CD8-positive, alpha-beta memory T cell (primary cell): Measurements from ENCODE around the gene ME3. TPM values are rescaled to one million over a fixed set of nuclear protein-coding genes. Genes with fewer than 3 reads are reported as not detected.
"Not testable (repeated sequence)": the region's sequence is repeated elsewhere in the genome, so short reads cannot be mapped to it uniquely, and the experiment has no call there.

ENCODE experiments used
- CTCF ChIA-PET: fragments of 350-600 bp; sonication (Branson Sonifier 250); formaldehyde crosslinking; loops from one replicate; lab custom pipeline; 2021; ENCODE audit warnings: antibody characterized with exemption; lab: Charles Lee
- POLR2A ChIA-PET: fragments of 350-600 bp; sonication (Branson Sonifier 250); formaldehyde crosslinking; loops from one replicate; lab custom pipeline; 2021; ENCODE audit warnings: antibody characterized with exemption; lab: Charles Lee
- DNase-seq, 5 donors: peaks; one replicate each; pipeline versions ENCODE4 v3.0.0 to v3.0.0-alpha.2; 2020 to 2022; ENCODE audit warnings: mixed read lengths in 1 of 5
- H3K27ac ChIP-seq: one replicate; pipeline ENCODE4 v1.7.0; 2013; ENCODE audit warnings: low read depth, mild to moderate bottlenecking, low read length, moderate library complexity
- H3K27me3 ChIP-seq: 2 replicates; pipeline ENCODE4 v1.7.0; 2013; ENCODE audit warnings: low read length, mild to moderate bottlenecking; ENCODE audit not compliant: insufficient read depth, poor library complexity, severe bottlenecking
- H3K36me3 ChIP-seq: 2 replicates; pipeline ENCODE4 v1.7.0; 2013; ENCODE audit warnings: mild to moderate bottlenecking, low read length, moderate library complexity; ENCODE audit not compliant: insufficient read depth
- H3K4me1 ChIP-seq: 2 replicates; pipeline ENCODE4 v1.7.0; 2013; ENCODE audit warnings: mild to moderate bottlenecking, low read length, moderate library complexity; ENCODE audit not compliant: insufficient read depth
- H3K4me3 ChIP-seq: 2 replicates; pipeline ENCODE4 v1.7.0; 2013; ENCODE audit warnings: mild to moderate bottlenecking, low read length
- H3K9me3 ChIP-seq: 2 replicates; pipeline ENCODE4 v1.7.0; 2013; ENCODE audit warnings: mild to moderate bottlenecking, low read length
- H3K27ac Mint-ChIP-seq, 8 donors: one replicate each; pipeline ENCODE4 v1.8.0; 2020 to 2021; ENCODE audit warnings: mixed read lengths in 8 of 8, mild to moderate bottlenecking in 6 of 8, inconsistent platforms in 3 of 8, moderate library complexity in 3 of 8
- H3K27me3 Mint-ChIP-seq, 2 donors: one replicate each; pipeline ENCODE4 v1.8.0; 2020 to 2021; ENCODE audit warnings: mixed read lengths in 2 of 2, mild to moderate bottlenecking in 1 of 2, moderate library complexity in 1 of 2
- H3K36me3 Mint-ChIP-seq, 3 donors: one replicate each; pipeline ENCODE4 v1.8.0; 2020 to 2021; ENCODE audit warnings: mixed read lengths in 3 of 3, inconsistent platforms in 1 of 3, mild to moderate bottlenecking in 1 of 3
- H3K4me1 Mint-ChIP-seq, 3 donors: one replicate each; pipeline ENCODE4 v1.8.0; 2020 to 2021; ENCODE audit warnings: mixed read lengths in 3 of 3, inconsistent platforms in 1 of 3, mild to moderate bottlenecking in 1 of 3
- H3K4me3 Mint-ChIP-seq, 7 donors: one replicate each; pipeline ENCODE4 v1.8.0; 2020 to 2021; ENCODE audit warnings: mixed read lengths in 7 of 7, mild to moderate bottlenecking in 6 of 7, moderate library complexity in 4 of 7, inconsistent platforms in 2 of 7
- H3K9me3 Mint-ChIP-seq, 5 donors: one replicate each; pipeline ENCODE4 v1.8.0; 2020 to 2022; ENCODE audit warnings: mixed read lengths in 5 of 5, mild to moderate bottlenecking in 3 of 5, moderate library complexity in 2 of 5, inconsistent platforms in 1 of 5
- polyA plus RNA-seq: library from polyadenylated mRNA; unstranded; fragments of 300-500 nt; fragmentation: Illumina TruSeq; gene quantifications from one replicate; pipeline ENCODE4 v1.2.3, GENCODE V29; 2021
- total RNA-seq, 2 experiments: library from RNA; stranded (reverse); gene quantifications; one replicate each; pipeline ENCODE4 v1.2.3, GENCODE V29; 2021

ME3 gene
- total and polyA plus RNA-seq, 3 experiments from 2014 or later = 1.0 to 1.3 TPM; not detected in 1

GRCh38 chr11:86621854-86622253 lies 50.6 kb downstream of the ME3 start:
- Histone ChIP-seq H3K36me3 (no peaks in the 10 kb centered on the region), H3K27ac (no peak overlapping the region), H3K27me3 (no peaks in the 10 kb centered on the region), H3K4me1 (no peaks in the 10 kb centered on the region), H3K4me3 (no peak overlapping the region), H3K9me3 (no peaks in the 10 kb centered on the region)
- POLR2A ChIA-PET = no interaction called here
- Mint-ChIP-seq H3K4me3 (no peak overlapping the region), H3K9me3 (peaks cover 0 to 7% (median 2%) of the 10 kb centered on the region in 5 donors), H3K4me1 (no peaks in the 10 kb centered on the region), H3K27me3 (peaks cover 3 to 5% of the 10 kb centered on the region in 2 donors), H3K36me3 (no peaks in the 10 kb centered on the region), H3K27ac (no peak overlapping the region)
- DNase-seq = no peak
- CTCF ChIA-PET = no interaction called here

DNA sequence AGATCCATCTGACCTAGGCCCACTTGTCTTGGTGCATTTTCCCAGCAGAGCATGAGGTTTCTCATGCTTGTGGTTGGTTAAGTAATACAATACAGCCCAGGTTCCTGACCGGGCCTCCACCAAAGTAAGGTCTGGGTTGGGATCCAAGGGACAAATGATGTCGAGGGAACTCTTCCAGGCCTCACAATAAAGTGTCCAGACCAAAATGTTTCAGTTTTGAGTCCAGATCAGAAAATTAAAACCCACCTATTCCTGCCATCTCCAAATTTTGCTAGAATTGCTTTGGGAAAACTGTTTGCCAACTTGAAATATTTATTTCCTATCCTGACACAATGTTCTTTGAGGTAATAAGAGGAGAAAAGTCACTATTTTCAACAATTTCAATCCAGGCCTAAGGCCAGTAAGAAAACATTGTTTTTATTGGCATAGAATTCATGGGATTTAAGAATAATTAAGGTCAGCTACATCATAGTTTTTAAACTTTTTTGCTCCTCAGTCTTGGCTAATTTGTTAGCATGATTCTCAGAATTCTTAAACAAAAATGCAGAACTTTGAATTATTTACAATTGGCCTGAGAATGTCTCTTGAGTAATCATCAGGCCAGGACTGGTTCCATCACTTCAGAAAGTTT lies 51.4 kb downstream of the ME3 start:
- no peak overlapping the region for H3K27ac Mint-ChIP-seq
- H3K4me3 Mint-ChIP-seq = no peak overlapping the region
- peaks cover 4 to 7% of the 10 kb centered on the region in 2 donors for H3K27me3 Mint-ChIP-seq
- H3K36me3 Mint-ChIP-seq = peaks cover 0 to 3% (median 0%) of the 10 kb centered on the region in 3 donors
- DNase-seq = no peak
- H3K4me3 ChIP-seq = no peak overlapping the region
- no peaks in the 10 kb centered on the region for H3K4me1 Mint-ChIP-seq
- no peaks in the 10 kb centered on the region for H3K27me3 ChIP-seq
- no peak overlapping the region for H3K27ac ChIP-seq
- H3K9me3 Mint-ChIP-seq = peaks cover 0 to 7% (median 3%) of the 10 kb centered on the region in 5 donors
- H3K36me3 ChIP-seq = no peaks in the 10 kb centered on the region
- POLR2A ChIA-PET = no interaction called here
- H3K9me3 ChIP-seq = no peaks in the 10 kb centered on the region
- CTCF ChIA-PET = no interaction called here
- no peaks in the 10 kb centered on the region for H3K4me1 ChIP-seq

- H3K36me3 ChIP-seq, H3K27me3 ChIP-seq, H3K4me1 Mint-ChIP-seq, H3K27me3 Mint-ChIP-seq, H3K4me3 Mint-ChIP-seq, H3K9me3 ChIP-seq, H3K4me1 ChIP-seq, H3K4me3 ChIP-seq, POLR2A ChIA-PET, H3K27ac ChIP-seq, DNase-seq, H3K27ac Mint-ChIP-seq, H3K36me3 Mint-ChIP-seq: not testable (repeated sequence)
- H3K9me3 Mint-ChIP-seq = peaks cover 2 to 11% (median 5%) of the 10 kb centered on the region in 5 donors
- CTCF ChIA-PET = interaction anchor here (1.6 kb wide), 1 partner anchor 11 kb away, joined by 3 read pairs; no protein-coding TSS in a partner anchor
Observed at GRCh38 chr11:86619428-86619827, 53.0 kb downstream of the ME3 start.

- no peaks in the 10 kb centered on the region for H3K4me1 ChIP-seq
- H3K4me3 ChIP-seq = no peak overlapping the region
- H3K27me3 ChIP-seq = no peaks in the 10 kb centered on the region
- Mint-ChIP-seq H3K4me1 (no peaks in the 10 kb centered on the region), H3K4me3 (no peak overlapping the region), H3K36me3 (peaks cover 0 to 3% (median 0%) of the 10 kb centered on the region in 3 donors), H3K9me3 (peaks cover 2 to 12% (median 5%) of the 10 kb centered on the region in 5 donors), H3K27me3 (peaks cover 1 to 4% of the 10 kb centered on the region in 2 donors), H3K27ac (no peak overlapping the region)
- no peaks in the 10 kb centered on the region for H3K9me3 ChIP-seq
- ChIA-PET POLR2A (no interaction called here), CTCF (no interaction called here)
- no peaks in the 10 kb centered on the region for H3K36me3 ChIP-seq
- DNase-seq = no peak
- H3K27ac ChIP-seq = no peak overlapping the region
Observed at GRCh38 chr11:86617502-86617901, 54.9 kb downstream of the ME3 start.

GRCh38 chr11:86615487-86615886 lies 56.9 kb downstream of the ME3 start:
- H3K27ac Mint-ChIP-seq = no peak overlapping the region
- no peaks in the 10 kb centered on the region for H3K9me3 ChIP-seq
- H3K4me3 ChIP-seq = no peak overlapping the region
- no peaks in the 10 kb centered on the region for H3K27me3 ChIP-seq
- no peaks in the 10 kb centered on the region for H3K36me3 ChIP-seq
- H3K4me3 Mint-ChIP-seq = no peak overlapping the region
- no peaks in the 10 kb centered on the region for H3K4me1 Mint-ChIP-seq
- H3K36me3 Mint-ChIP-seq = peaks cover 0 to 3% (median 0%) of the 10 kb centered on the region in 3 donors
- no peaks in the 10 kb centered on the region for H3K4me1 ChIP-seq
- peaks cover 2 to 12% (median 5%) of the 10 kb centered on the region in 5 donors for H3K9me3 Mint-ChIP-seq
- ChIA-PET CTCF (no interaction called here), POLR2A (no interaction called here)
- peaks cover 1 to 4% of the 10 kb centered on the region in 2 donors for H3K27me3 Mint-ChIP-seq
- no peak for DNase-seq
- H3K27ac ChIP-seq = no peak overlapping the region

- no peaks in the 10 kb centered on the region for H3K9me3 ChIP-seq
- no peak overlapping the region for H3K4me3 ChIP-seq
- H3K36me3 ChIP-seq = no peaks in the 10 kb centered on the region
- no peaks in the 10 kb centered on the region for H3K27me3 ChIP-seq
- peaks cover 3% of the 10 kb centered on the region in 2 donors for H3K27me3 Mint-ChIP-seq
- H3K27ac ChIP-seq = no peak overlapping the region
- peaks cover 0 to 4% (median 3%) of the 10 kb centered on the region in 5 donors for H3K9me3 Mint-ChIP-seq
- CTCF ChIA-PET = no interaction called here
- no peak for DNase-seq
- no peak overlapping the region for H3K4me3 Mint-ChIP-seq
- H3K36me3 Mint-ChIP-seq = no peaks in the 10 kb centered on the region
- peaks cover 0 to 4% (median 0%) of the 10 kb centered on the region in 3 donors for H3K4me1 Mint-ChIP-seq
- H3K4me1 ChIP-seq = no peaks in the 10 kb centered on the region
- H3K27ac Mint-ChIP-seq = no peak overlapping the region
- POLR2A ChIA-PET = no interaction called here
Observed at GRCh38 chr11:86610559-86611341, 61.7 kb downstream of the ME3 start.

DNA sequence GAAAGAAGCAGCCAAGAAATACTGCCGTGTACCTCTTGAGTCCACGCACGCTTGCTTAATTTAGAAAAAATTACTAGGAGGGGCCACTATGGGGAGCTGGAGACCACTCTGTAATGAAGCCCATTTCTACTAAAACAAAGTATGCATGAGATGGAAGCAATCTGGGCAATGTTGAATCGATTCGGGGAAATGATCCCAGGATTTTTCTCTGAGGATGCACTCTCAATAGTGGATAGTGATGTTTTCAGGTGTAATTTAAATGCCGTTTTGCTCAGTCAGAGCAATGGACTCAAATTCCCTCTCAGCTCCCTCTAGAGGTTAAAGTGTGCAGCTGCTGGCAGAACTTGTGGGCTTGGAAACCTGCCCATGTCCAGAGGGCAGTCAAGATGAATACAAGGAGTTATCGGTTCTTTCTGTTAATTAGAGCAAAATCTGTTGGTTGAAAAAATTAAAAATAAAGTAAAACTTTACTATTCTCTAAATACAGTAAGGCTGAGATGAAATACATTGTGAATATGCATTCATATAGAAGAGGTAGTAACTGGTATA lies 64.1 kb downstream of the ME3 start:
- Mint-ChIP-seq H3K27ac (no peak overlapping the region), H3K4me3 (no peak overlapping the region), H3K36me3 (no peaks in the 10 kb centered on the region), H3K27me3 (peaks cover 1 to 3% of the 10 kb centered on the region in 2 donors), H3K9me3 (peaks cover 0 to 2% (median 0%) of the 10 kb centered on the region in 5 donors), H3K4me1 (peaks cover 0 to 4% (median 0%) of the 10 kb centered on the region in 3 donors)
- Histone ChIP-seq H3K36me3 (no peaks in the 10 kb centered on the region), H3K4me3 (no peak overlapping the region), H3K9me3 (no peaks in the 10 kb centered on the region), H3K27ac (no peak overlapping the region), H3K27me3 (no peaks in the 10 kb centered on the region), H3K4me1 (no peaks in the 10 kb centered on the region)
- ChIA-PET CTCF (interaction anchor here (0.9 to 1.8 kb wide), 5 partner anchors 10 to 754 kb away, joined by 3 to 6 read pairs (median 4); partner anchors contain the start of gene CCDC83), POLR2A (no interaction called here)
- DNase-seq = peak in 1 of 5 donors; percentile 7
